ENCODE measurements around the gene SETD2. TPM values are rescaled to one million over a fixed set of nuclear protein-coding genes. Genes with fewer than 3 reads are reported as not detected.
A peak's percentile ranks its signal among the peaks of the same experiment; 100 is the strongest.

SETD2 gene
- total and polyA plus RNA-seq, 2 donors (not counting 1 experiment from before 2014, with no cell fraction given) = 22.6 to 91.4 TPM

- H3K27me3 ChIP-seq (replicated peaks in 1 of 4; ENCODE audit: control extremely low read depth in 1 of 4, control insufficient read depth in 3 of 4, insufficient read depth in 4 of 4, low read length in 3 of 4) = no peaks in the 10 kb centered on the region
- peak overlapping the region; percentile 57 to 93 for H3K27ac ChIP-seq (ENCODE audit: low read length in 2 of 2)
- H3K9me3 ChIP-seq (ENCODE audit: control extremely low read depth in 1 of 3, control insufficient read depth in 2 of 3, insufficient read depth in 1 of 3, low read length in 2 of 3) = no peaks in the 10 kb centered on the region
- peak overlapping the region; percentile 93 for H2AFZ ChIP-seq (ENCODE audit: insufficient read depth, low read depth, low read length, poor library complexity, severe bottlenecking)
- peak overlapping the region; percentile 88 for H3K4me2 ChIP-seq (replicated peaks; ENCODE audit: low read depth, low read length, poor library complexity, severe bottlenecking)
- peak overlapping the region; percentile 88 for H3K9ac ChIP-seq (ENCODE audit: low read length)
- ATAC-seq (ENCODE audit: low read depth) (no peak), DNase-seq (no peak)
- WGBS (ENCODE audit: insufficient coverage) = 0% methylated on average over 4 of the region's 10 CpGs
- no peaks in the 10 kb centered on the region for H3K27me3 Mint-ChIP-seq
- no peaks in the 10 kb centered on the region for H3K9me3 Mint-ChIP-seq (ENCODE audit: insufficient read depth)
- H3K27ac Mint-ChIP-seq = peak overlapping the region; percentile 97
- H3K4me3 ChIP-seq (ENCODE audit: control extremely low read depth in 1 of 5, extremely low read depth in 1 of 5, insufficient read depth in 1 of 5, low read depth in 2 of 5, low read length in 4 of 5) = peak overlapping the region; percentile 77 to 94 (median 90)
- ChIA-PET POLR2A (interaction anchor here (1.0 to 2.4 kb wide), 3 partner anchors 9 to 120 kb away, joined by 3 to 6 read pairs (median 4); partner anchors contain the start of genes KIF9 and KLHL18), CTCF (interaction anchor here (1.4 to 2.5 kb wide), 3 partner anchors 157 to 218 kb away, joined by 3 to 27 read pairs (median 4); partner anchors contain the start of gene PTPN23)
- peaks cover 55% of the 10 kb centered on the region for H3K4me1 Mint-ChIP-seq
- H3K4me1 ChIP-seq (ENCODE audit: control insufficient read depth in 2 of 2, insufficient read depth in 2 of 2, low read length in 2 of 2) = peaks cover 48 to 55% of the 10 kb centered on the region in 2 donors
- peaks cover 40% of the 10 kb centered on the region for H4K20me1 ChIP-seq (ENCODE audit: control insufficient read depth, insufficient read depth, low read length, poor library complexity, severe bottlenecking)
- no peaks in the 10 kb centered on the region for H3K36me3 ChIP-seq (replicated peaks in 1 of 2; ENCODE audit: control extremely low read depth in 1 of 2, control insufficient read depth in 1 of 2, extremely low read depth in 1 of 2, insufficient read depth in 2 of 2, low read length in 1 of 2)
- peaks cover 92% of the 10 kb centered on the region for H3K79me2 ChIP-seq (ENCODE audit: control insufficient read depth, insufficient read depth, low read length)
- intact Hi-C loops (cut with micrococcal nuclease) = loop anchor here (1.0 to 10.0 kb wide), 6 partner anchors 13 to 235 kb away; partner anchors contain the start of genes CCDC12, NBEAL2 and PTPN23
- TF ChIP-seq EZH2 (IDR thresholded peaks at IDR 0.05; ENCODE audit: borderline replicate concordance, insufficient read depth, low read depth, low read length, poor library complexity, severe bottlenecking) (no peak), CTCF (IDR thresholded peaks at IDR 0.05) (no peak)
- peak overlapping the region; percentile 96 for H3K4me3 Mint-ChIP-seq
Observed at GRCh38 chr3:47162697-47163168, 1.2 kb downstream of the SETD2 start.

Data from B cell (primary cell).